HepG2 (cell line): ENCODE data around the gene CFAP119. TPM values are rescaled to one million over a fixed set of nuclear protein-coding genes. Genes with fewer than 3 reads are reported as not detected.

Experiments used
- BRD4 ChIP-seq: sonication (generic); formaldehyde crosslinking; IDR thresholded peaks from 2 replicates; pipeline ENCODE4 v1.4.0; 2020; ENCODE audit warnings: missing genetic modification reagents
- CHD4 ChIP-seq: fragments of 200-600 bp; sonication (generic); IDR thresholded peaks from 2 replicates; pipeline ENCODE4 v1.7.0; 2017; ENCODE audit warnings: mild to moderate bottlenecking, low read length, borderline replicate concordance
- FOXJ3 ChIP-seq: sonication (generic); formaldehyde crosslinking; IDR thresholded peaks from 2 replicates; pipeline ENCODE4 v1.4.0; 2020; ENCODE audit warnings: missing genetic modification reagents, mild to moderate bottlenecking, borderline replicate concordance
- HOXD1 ChIP-seq: sonication (generic); formaldehyde crosslinking; IDR thresholded peaks from 2 replicates; pipeline ENCODE4 v1.5.0; 2020; ENCODE audit warnings: missing genetic modification reagents
- MEIS1 ChIP-seq: sonication (generic); formaldehyde crosslinking; IDR thresholded peaks from 2 replicates; pipeline ENCODE4 v1.9.0; 2021; ENCODE audit warnings: mild to moderate bottlenecking, missing genetic modification reagents, moderate library complexity, borderline replicate concordance
- TAF15 ChIP-seq: fragments of 200-400 bp; formaldehyde crosslinking; IDR thresholded peaks from one replicate; pipeline ENCODE4 v1.6.1; 2018; ENCODE audit warnings: mild to moderate bottlenecking, low read depth, low read length; ENCODE audit not compliant: poor library complexity, severe bottlenecking
- ZFYVE20 ChIP-seq: sonication (generic); formaldehyde crosslinking; IDR thresholded peaks from 2 replicates; pipeline ENCODE4 v1.8.0; 2023; ENCODE audit warnings: low read depth, mild to moderate bottlenecking, moderate library complexity, missing genetic modification reagents, borderline replicate concordance
- ZNF431 ChIP-seq: sonication (generic); formaldehyde crosslinking; IDR thresholded peaks from 2 replicates; pipeline ENCODE4 v1.9.0; 2022; ENCODE audit warnings: missing genetic modification reagents, low read depth, mild to moderate bottlenecking, borderline replicate concordance
- ZNF670 ChIP-seq: sonication (generic); formaldehyde crosslinking; IDR thresholded peaks from 2 replicates; pipeline ENCODE4 v1.8.0; 2022; ENCODE audit warnings: mild to moderate bottlenecking, missing genetic modification reagents, borderline replicate concordance
- ZNF672 ChIP-seq: sonication (generic); formaldehyde crosslinking; IDR thresholded peaks from 2 replicates; pipeline ENCODE4 v1.8.1; 2022; ENCODE audit warnings: missing genetic modification reagents
- ZNF777 ChIP-seq: sonication (generic); formaldehyde crosslinking; IDR thresholded peaks from 2 replicates; pipeline ENCODE4 v1.4.0; 2020; ENCODE audit warnings: missing genetic modification reagents
- ZNF879 ChIP-seq: sonication (generic); formaldehyde crosslinking; IDR thresholded peaks from 2 replicates; pipeline ENCODE4 v1.8.1; 2023; ENCODE audit warnings: missing genetic modification reagents
- polyA plus RNA-seq, 8 experiments: library from polyadenylated mRNA; depleted of rRNA in 3 of 8; stranded (reverse) in 7 of 8; unstranded in 1 of 8; fragments of >200 nt; fragmentation: Illumina TruSeq in 4 of 8; extraction: Trizol in 4 of 8; gene quantifications; 2 replicates each; pipeline versions ENCODE4 v1.2.1 to v1.2.3, GENCODE V29; 2011 to 2016; ENCODE audit warnings: low read depth in 4 of 8, missing spikeins in 1 of 8, mixed read lengths in 1 of 8; ENCODE audit not compliant: insufficient read depth in 1 of 8
- total RNA-seq, 5 experiments: library from RNA; depleted of rRNA; stranded (reverse); fragments of >200 nt; fragmentation: Illumina TruSeq; extraction: Trizol; gene quantifications; 2 replicates each; pipeline ENCODE4 v1.2.3, GENCODE V29; 2016; ENCODE audit warnings: low read depth in 1 of 5
- TF ChIP-seq, protein P1 (sequence below): IDR thresholded peaks from 2 replicates; pipeline ENCODE4 v1.6.1; 2016; ENCODE audit warnings: low read depth
- TF ChIP-seq, protein P2 (sequence below): IDR thresholded peaks from 2 replicates; pipeline ENCODE4 v1.6.1; 2016
- TF ChIP-seq, protein P3 (sequence below): sonication (generic); formaldehyde crosslinking; IDR thresholded peaks from 2 replicates; pipeline ENCODE4 v1.9.0; 2021; ENCODE audit warnings: missing genetic modification reagents, mild to moderate bottlenecking, borderline replicate concordance
- TF ChIP-seq, protein P4 (sequence below): sonication (generic); formaldehyde crosslinking; IDR thresholded peaks from 2 replicates; pipeline ENCODE4 v1.5.0; 2020; ENCODE audit warnings: mild to moderate bottlenecking, missing genetic modification reagents, borderline replicate concordance

CFAP119 gene
- total and polyA plus RNA-seq, 2 of the 13 experiments (the other 11 are each of a cell fraction or from before 2014, with no cell fraction given): 6.4 TPM

DNA sequence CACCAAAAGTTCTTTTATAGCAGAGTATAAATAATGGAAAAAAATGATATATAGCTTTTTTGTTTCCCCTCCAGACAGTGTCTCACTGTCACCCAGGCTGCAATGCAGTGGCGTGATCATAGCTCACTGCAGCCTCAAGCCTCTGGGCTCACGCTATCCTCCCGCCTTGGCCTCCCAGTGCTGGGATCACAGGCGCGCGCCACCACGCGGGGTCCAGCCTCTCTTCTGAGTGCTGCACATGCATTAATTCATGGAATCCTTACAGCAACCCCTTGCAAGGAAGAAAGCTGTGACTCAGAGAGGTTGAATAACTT is 43.2 kb upstream of the CFAP119 start (continued):
- no peak for TF ChIP-seq MEIS1 (CRISPR knock-in tag)
- TF ChIP-seq ZNF672 (CRISPR knock-in tag): 0 out of 2 replicates have a peak, but pooled peaks have one; percentile 46
- TF ChIP-seq, protein P1, sequence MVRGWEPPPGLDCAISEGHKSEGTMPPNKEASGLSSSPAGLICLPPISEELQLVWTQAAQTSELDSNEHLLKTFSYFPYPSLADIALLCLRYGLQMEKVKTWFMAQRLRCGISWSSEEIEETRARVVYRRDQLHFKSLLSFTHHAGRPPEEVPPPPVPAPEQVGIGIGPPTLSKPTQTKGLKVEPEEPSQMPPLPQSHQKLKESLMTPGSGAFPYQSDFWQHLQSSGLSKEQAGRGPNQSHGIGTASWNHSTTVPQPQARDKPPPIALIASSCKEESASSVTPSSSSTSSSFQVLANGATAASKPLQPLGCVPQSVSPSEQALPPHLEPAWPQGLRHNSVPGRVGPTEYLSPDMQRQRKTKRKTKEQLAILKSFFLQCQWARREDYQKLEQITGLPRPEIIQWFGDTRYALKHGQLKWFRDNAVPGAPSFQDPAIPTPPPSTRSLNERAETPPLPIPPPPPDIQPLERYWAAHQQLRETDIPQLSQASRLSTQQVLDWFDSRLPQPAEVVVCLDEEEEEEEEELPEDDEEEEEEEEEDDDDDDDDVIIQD (CRISPR knock-in tag): no peak
- TF ChIP-seq ZNF777 (CRISPR knock-in tag): no peak
- TF ChIP-seq, protein P2, sequence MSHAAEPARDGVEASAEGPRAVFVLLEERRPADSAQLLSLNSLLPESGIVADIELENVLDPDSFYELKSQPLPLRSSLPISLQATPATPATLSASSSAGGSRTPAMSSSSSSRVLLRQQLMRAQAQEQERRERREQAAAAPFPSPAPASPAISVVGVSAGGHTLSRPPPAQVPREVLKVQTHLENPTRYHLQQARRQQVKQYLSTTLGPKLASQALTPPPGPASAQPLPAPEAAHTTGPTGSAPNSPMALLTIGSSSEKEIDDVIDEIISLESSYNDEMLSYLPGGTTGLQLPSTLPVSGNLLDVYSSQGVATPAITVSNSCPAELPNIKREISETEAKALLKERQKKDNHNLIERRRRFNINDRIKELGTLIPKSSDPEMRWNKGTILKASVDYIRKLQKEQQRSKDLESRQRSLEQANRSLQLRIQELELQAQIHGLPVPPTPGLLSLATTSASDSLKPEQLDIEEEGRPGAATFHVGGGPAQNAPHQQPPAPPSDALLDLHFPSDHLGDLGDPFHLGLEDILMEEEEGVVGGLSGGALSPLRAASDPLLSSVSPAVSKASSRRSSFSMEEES (CRISPR knock-in tag): no peak
- no peak for TF ChIP-seq ZFYVE20 (CRISPR knock-in tag)
- TF ChIP-seq ZNF879: no peak; the same call in 1 of the 2 replicates
- no peak for TF ChIP-seq TAF15
- TF ChIP-seq CHD4: 0 out of 2 replicates have a peak, but pooled peaks have one; percentile 35
- TF ChIP-seq FOXJ3 (CRISPR knock-in tag): peak; percentile 20
- TF ChIP-seq, protein P3, sequence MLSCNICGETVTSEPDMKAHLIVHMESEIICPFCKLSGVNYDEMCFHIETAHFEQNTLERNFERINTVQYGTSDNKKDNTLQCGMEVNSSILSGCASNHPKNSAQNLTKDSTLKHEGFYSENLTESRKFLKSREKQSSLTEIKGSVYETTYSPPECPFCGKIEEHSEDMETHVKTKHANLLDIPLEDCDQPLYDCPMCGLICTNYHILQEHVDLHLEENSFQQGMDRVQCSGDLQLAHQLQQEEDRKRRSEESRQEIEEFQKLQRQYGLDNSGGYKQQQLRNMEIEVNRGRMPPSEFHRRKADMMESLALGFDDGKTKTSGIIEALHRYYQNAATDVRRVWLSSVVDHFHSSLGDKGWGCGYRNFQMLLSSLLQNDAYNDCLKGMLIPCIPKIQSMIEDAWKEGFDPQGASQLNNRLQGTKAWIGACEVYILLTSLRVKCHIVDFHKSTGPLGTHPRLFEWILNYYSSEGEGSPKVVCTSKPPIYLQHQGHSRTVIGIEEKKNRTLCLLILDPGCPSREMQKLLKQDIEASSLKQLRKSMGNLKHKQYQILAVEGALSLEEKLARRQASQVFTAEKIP (CRISPR knock-in tag): no peak
- TF ChIP-seq HOXD1: no peak; the same call in 1 of the 2 replicates
- TF ChIP-seq BRD4: no peak
- no peak for TF ChIP-seq ZNF431 (CRISPR knock-in tag)
- 0 out of 2 replicates have a peak, but pooled peaks have one; percentile 11 for TF ChIP-seq ZNF670 (CRISPR knock-in tag)
- TF ChIP-seq, protein P4, sequence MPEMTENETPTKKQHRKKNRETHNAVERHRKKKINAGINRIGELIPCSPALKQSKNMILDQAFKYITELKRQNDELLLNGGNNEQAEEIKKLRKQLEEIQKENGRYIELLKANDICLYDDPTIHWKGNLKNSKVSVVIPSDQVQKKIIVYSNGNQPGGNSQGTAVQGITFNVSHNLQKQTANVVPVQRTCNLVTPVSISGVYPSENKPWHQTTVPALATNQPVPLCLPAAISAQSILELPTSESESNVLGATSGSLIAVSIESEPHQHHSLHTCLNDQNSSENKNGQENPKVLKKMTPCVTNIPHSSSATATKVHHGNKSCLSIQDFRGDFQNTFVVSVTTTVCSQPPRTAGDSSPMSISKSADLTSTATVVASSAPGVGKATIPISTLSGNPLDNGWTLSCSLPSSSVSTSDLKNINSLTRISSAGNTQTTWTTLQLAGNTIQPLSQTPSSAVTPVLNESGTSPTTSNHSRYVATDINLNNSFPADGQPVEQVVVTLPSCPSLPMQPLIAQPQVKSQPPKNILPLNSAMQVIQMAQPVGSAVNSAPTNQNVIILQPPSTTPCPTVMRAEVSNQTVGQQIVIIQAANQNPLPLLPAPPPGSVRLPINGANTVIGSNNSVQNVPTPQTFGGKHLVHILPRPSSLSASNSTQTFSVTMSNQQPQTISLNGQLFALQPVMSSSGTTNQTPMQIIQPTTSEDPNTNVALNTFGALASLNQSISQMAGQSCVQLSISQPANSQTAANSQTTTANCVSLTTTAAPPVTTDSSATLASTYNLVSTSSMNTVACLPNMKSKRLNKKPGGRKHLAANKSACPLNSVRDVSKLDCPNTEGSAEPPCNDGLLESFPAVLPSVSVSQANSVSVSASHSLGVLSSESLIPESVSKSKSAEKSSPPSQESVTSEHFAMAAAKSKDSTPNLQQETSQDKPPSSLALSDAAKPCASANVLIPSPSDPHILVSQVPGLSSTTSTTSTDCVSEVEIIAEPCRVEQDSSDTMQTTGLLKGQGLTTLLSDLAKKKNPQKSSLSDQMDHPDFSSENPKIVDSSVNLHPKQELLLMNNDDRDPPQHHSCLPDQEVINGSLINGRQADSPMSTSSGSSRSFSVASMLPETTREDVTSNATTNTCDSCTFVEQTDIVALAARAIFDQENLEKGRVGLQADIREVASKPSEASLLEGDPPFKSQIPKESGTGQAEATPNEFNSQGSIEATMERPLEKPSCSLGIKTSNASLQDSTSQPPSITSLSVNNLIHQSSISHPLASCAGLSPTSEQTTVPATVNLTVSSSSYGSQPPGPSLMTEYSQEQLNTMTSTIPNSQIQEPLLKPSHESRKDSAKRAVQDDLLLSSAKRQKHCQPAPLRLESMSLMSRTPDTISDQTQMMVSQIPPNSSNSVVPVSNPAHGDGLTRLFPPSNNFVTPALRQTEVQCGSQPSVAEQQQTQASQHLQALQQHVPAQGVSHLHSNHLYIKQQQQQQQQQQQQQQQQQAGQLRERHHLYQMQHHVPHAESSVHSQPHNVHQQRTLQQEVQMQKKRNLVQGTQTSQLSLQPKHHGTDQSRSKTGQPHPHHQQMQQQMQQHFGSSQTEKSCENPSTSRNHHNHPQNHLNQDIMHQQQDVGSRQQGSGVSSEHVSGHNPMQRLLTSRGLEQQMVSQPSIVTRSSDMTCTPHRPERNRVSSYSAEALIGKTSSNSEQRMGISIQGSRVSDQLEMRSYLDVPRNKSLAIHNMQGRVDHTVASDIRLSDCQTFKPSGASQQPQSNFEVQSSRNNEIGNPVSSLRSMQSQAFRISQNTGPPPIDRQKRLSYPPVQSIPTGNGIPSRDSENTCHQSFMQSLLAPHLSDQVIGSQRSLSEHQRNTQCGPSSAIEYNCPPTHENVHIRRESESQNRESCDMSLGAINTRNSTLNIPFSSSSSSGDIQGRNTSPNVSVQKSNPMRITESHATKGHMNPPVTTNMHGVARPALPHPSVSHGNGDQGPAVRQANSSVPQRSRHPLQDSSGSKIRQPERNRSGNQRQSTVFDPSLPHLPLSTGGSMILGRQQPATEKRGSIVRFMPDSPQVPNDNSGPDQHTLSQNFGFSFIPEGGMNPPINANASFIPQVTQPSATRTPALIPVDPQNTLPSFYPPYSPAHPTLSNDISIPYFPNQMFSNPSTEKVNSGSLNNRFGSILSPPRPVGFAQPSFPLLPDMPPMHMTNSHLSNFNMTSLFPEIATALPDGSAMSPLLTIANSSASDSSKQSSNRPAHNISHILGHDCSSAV (CRISPR knock-in tag): no peak
